A549 (cell line): ENCODE measurements around the gene CNTNAP2.

ENCODE experiments used
- CEBPB ChIP-seq, 2 experiments: fragments of >200 bp in 1 of 2; sonication (Bioruptor Twin) in 1 of 2; formaldehyde crosslinking in 1 of 2; IDR thresholded peaks; 2 replicates each; pipeline ENCODE4 v1.6.1; 2012 to 2016
- CHD2 ChIP-seq: fragments of 150-350 bp; IDR thresholded peaks from 2 replicates; pipeline ENCODE4 v1.6.1; 2014; ENCODE audit warnings: low read length; ENCODE audit not compliant: partially characterized antibody
- CHD4 ChIP-seq: fragments of 200-600 bp; sonication (generic); IDR thresholded peaks from 2 replicates; pipeline ENCODE4 v1.6.1; 2016; ENCODE audit warnings: antibody characterized with exemption, mild to moderate bottlenecking, borderline replicate concordance
- HOXB5 ChIP-seq: fragments of 250-450 bp; sonication (Bioruptor Pico); IDR thresholded peaks from 2 replicates; pipeline ENCODE4 v1.5.0; 2020; ENCODE audit warnings: mild to moderate bottlenecking, moderate library complexity
- JUNB ChIP-seq: fragments of >200 bp; sonication (Bioruptor Twin); formaldehyde crosslinking; IDR thresholded peaks from 2 replicates; pipeline ENCODE4 v1.6.1; 2016
- KDM5A ChIP-seq: fragments of 200-600 bp; sonication (generic); IDR thresholded peaks from 2 replicates; pipeline ENCODE4 v1.6.1; 2016; ENCODE audit warnings: antibody characterized with exemption, mild to moderate bottlenecking
- MAFK ChIP-seq: fragments of 450-650 bp; IDR thresholded peaks from 2 replicates; pipeline ENCODE4 v1.6.1; 2014; ENCODE audit not compliant: partially characterized antibody
- NPAS2 ChIP-seq: fragments of 250-450 bp; sonication (Bioruptor Pico); IDR thresholded peaks from 2 replicates; pipeline ENCODE4 v1.8.0; 2022; ENCODE audit warnings: mild to moderate bottlenecking, moderate library complexity, borderline replicate concordance
- PHF8 ChIP-seq: fragments of 200-600 bp; sonication (generic); IDR thresholded peaks from 2 replicates; pipeline ENCODE4 v1.6.1; 2016; ENCODE audit warnings: low read depth, mild to moderate bottlenecking, antibody characterized with exemption, moderate library complexity, borderline replicate concordance
- POLR2A ChIP-seq: IDR thresholded peaks from 2 replicates; pipeline ENCODE4 v1.6.1; 2012; ENCODE audit warnings: mild to moderate bottlenecking, low read length
- POLR2AphosphoS2 ChIP-seq: conservative IDR thresholded peaks from 2 replicates; pipeline ENCODE4 v1.6.1; 2012; ENCODE audit warnings: low read length, improper control_type of control experiment, inconsistent platforms
- REST ChIP-seq: fragments of 200-600 bp; sonication (generic); IDR thresholded peaks from 2 replicates; pipeline ENCODE4 v1.6.1; 2016; ENCODE audit warnings: antibody characterized with exemption, mild to moderate bottlenecking, moderate library complexity
- SMC3 ChIP-seq: fragments of >200 bp; sonication (Bioruptor Twin); formaldehyde crosslinking; IDR thresholded peaks from 3 replicates; pipeline ENCODE4 v1.6.1; 2018; ENCODE audit warnings: inconsistent platforms
- TF ChIP-seq, protein P1 (sequence below): fragments of >200 bp; sonication (Bioruptor Twin); formaldehyde crosslinking; IDR thresholded peaks from 3 replicates; pipeline ENCODE4 v1.5.1; 2016

GRCh38 chr7:146565872-146566271, 449.3 kb downstream of the CNTNAP2 start:
- TF ChIP-seq, protein P1, sequence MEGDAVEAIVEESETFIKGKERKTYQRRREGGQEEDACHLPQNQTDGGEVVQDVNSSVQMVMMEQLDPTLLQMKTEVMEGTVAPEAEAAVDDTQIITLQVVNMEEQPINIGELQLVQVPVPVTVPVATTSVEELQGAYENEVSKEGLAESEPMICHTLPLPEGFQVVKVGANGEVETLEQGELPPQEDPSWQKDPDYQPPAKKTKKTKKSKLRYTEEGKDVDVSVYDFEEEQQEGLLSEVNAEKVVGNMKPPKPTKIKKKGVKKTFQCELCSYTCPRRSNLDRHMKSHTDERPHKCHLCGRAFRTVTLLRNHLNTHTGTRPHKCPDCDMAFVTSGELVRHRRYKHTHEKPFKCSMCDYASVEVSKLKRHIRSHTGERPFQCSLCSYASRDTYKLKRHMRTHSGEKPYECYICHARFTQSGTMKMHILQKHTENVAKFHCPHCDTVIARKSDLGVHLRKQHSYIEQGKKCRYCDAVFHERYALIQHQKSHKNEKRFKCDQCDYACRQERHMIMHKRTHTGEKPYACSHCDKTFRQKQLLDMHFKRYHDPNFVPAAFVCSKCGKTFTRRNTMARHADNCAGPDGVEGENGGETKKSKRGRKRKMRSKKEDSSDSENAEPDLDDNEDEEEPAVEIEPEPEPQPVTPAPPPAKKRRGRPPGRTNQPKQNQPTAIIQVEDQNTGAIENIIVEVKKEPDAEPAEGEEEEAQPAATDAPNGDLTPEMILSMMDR = no peak
- TF ChIP-seq REST (no peak), PHF8 (no peak), JUNB (no peak), MAFK (no peak), POLR2A (no peak), KDM5A (no peak), CEBPB (IDR thresholded peaks at IDR 0.05) (no peak), HOXB5 (CRISPR knock-in tag) (no peak), POLR2AphosphoS2 (no peak), SMC3 (no peak), CHD4 (no peak), NPAS2 (CRISPR knock-in tag) (no peak), CHD2 (no peak)
